Mucosa of rectum (tissue), 2 donors: ENCODE measurements around the gene CDH13.
A peak's percentile ranks its signal among the peaks of the same experiment; 100 is the strongest.

Experiments used
- H3K27ac ChIP-seq, 2 donors: one replicate each; pipeline ENCODE4 v1.7.0; 2013; ENCODE audit warnings: inconsistent platforms in 2 of 2, low read depth in 2 of 2, low read length in 2 of 2
- H3K27me3 ChIP-seq, 2 donors: one replicate each; pipeline ENCODE4 v1.7.0; 2013; ENCODE audit warnings: low read length in 2 of 2; ENCODE audit not compliant: control insufficient read depth in 2 of 2, insufficient read depth in 2 of 2
- H3K36me3 ChIP-seq, 2 donors: one replicate each; pipeline ENCODE4 v1.7.0; 2013; ENCODE audit warnings: low read length in 2 of 2; ENCODE audit not compliant: control insufficient read depth in 2 of 2, insufficient read depth in 2 of 2
- H3K4me1 ChIP-seq, 2 donors: one replicate each; pipeline ENCODE4 v1.7.0; 2013; ENCODE audit warnings: low read length in 2 of 2, mild to moderate bottlenecking in 1 of 2; ENCODE audit not compliant: control insufficient read depth in 2 of 2, insufficient read depth in 2 of 2
- H3K4me3 ChIP-seq, 2 donors: one replicate each; pipeline ENCODE4 v1.7.0; 2013; ENCODE audit warnings: low read length in 2 of 2
- H3K9ac ChIP-seq, 2 donors: one replicate each; pipeline ENCODE4 v1.7.0; 2013; ENCODE audit warnings: low read length in 2 of 2, low read depth in 1 of 2, mild to moderate bottlenecking in 1 of 2
- H3K9me3 ChIP-seq, 2 donors: one replicate each; pipeline ENCODE4 v1.7.0; 2013; ENCODE audit warnings: low read length in 2 of 2; ENCODE audit not compliant: control insufficient read depth in 2 of 2
- donor health status: healthy.
- donor health status: Normal muscosa, but diverticular disease.

The CDH13 gene

GRCh38 chr16:83315271-83315670, 688.5 kb downstream of the CDH13 start:
- Histone ChIP-seq H3K9ac (no peak overlapping the region), H3K36me3 (no peaks in the 10 kb centered on the region), H3K27me3 (no peaks in the 10 kb centered on the region), H3K27ac (no peak overlapping the region), H3K4me1 (no peaks in the 10 kb centered on the region), H3K9me3 (no peaks in the 10 kb centered on the region), H3K4me3 (no peak overlapping the region)

- no peaks in the 10 kb centered on the region for H3K27me3 ChIP-seq
- no peaks in the 10 kb centered on the region for H3K36me3 ChIP-seq
- no peak overlapping the region for H3K4me3 ChIP-seq
- H3K4me1 ChIP-seq, result no peaks in the 10 kb centered on the region
- H3K27ac ChIP-seq, result no peak overlapping the region
- no peaks in the 10 kb centered on the region for H3K9me3 ChIP-seq
- H3K9ac ChIP-seq, result no peak overlapping the region
These were observed 689.7 kb downstream of the CDH13 start for GRCh38 chr16:83316458-83316857.

DNA sequence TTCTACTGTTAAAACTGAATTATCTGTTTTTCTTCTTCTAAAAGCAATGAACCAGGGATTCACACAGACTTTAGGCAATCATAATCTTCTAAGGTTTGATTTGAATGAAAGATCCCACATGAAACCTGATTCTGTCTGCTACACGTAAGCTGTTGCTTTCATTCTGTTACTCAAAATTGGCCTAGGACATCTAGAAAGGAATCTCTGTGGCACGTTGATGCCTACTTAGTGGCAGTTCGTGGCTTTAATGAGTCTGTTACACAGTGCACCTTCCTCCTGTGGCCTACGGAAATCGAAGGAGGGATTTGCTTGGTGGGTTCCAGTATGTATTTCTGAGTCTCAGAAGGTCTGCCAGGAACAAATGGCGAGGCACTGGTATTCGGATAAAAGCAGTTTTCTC, 691.6 kb downstream of the CDH13 start:
- H3K4me3 ChIP-seq, result no peak overlapping the region
- no peaks in the 10 kb centered on the region for H3K27me3 ChIP-seq
- H3K36me3 ChIP-seq, result no peaks in the 10 kb centered on the region
- H3K9ac ChIP-seq, result no peak overlapping the region
- no peaks in the 10 kb centered on the region for H3K4me1 ChIP-seq
- H3K9me3 ChIP-seq, result no peaks in the 10 kb centered on the region
- H3K27ac ChIP-seq, result no peak overlapping the region

GRCh38 chr16:83328936-83329335, 702.2 kb downstream of the CDH13 start:
- Histone ChIP-seq H3K27ac (no peak overlapping the region), H3K4me1 (no peaks in the 10 kb centered on the region), H3K9ac (no peak overlapping the region), H3K9me3 (no peaks in the 10 kb centered on the region), H3K27me3 (no peaks in the 10 kb centered on the region), H3K4me3 (no peak overlapping the region), H3K36me3 (no peaks in the 10 kb centered on the region)

DNA sequence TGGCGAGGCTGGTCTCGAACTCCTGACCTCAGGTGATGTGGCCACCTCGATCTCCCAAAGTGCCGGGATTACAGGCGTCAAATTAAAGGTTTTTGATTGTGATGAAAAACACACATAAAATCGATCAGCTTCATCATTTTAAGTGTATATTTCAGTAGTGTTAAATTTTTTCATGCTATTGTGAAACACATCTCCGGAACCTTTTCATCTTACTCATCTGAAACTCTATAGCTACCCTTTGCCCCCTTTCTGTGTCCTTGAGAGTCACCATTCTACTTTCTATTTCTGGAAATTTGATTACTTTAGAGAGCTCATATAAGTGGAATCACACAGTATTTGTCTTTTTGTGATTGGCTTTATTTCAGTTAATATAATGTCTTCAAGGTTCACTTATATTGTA, 702.7 kb downstream of the CDH13 start:
- Histone ChIP-seq H3K4me3 (no peak overlapping the region), H3K4me1 (no peaks in the 10 kb centered on the region), H3K9me3 (no peaks in the 10 kb centered on the region), H3K36me3 (no peaks in the 10 kb centered on the region), H3K27me3 (no peaks in the 10 kb centered on the region), H3K9ac (no peak overlapping the region), H3K27ac (no peak overlapping the region)

GRCh38 chr16:83330251-83330650, 703.5 kb downstream of the CDH13 start:
- no peak overlapping the region for H3K27ac ChIP-seq
- no peak overlapping the region for H3K9ac ChIP-seq
- H3K9me3 ChIP-seq, result no peaks in the 10 kb centered on the region
- no peaks in the 10 kb centered on the region for H3K27me3 ChIP-seq
- H3K4me1 ChIP-seq, result no peaks in the 10 kb centered on the region
- no peak overlapping the region for H3K4me3 ChIP-seq
- no peaks in the 10 kb centered on the region for H3K36me3 ChIP-seq

GRCh38 chr16:83335076-83335475, 708.3 kb downstream of the CDH13 start:
- H3K4me3 ChIP-seq, result no peak overlapping the region
- H3K4me1 ChIP-seq, result no peaks in the 10 kb centered on the region
- no peaks in the 10 kb centered on the region for H3K36me3 ChIP-seq
- H3K27ac ChIP-seq, result no peak overlapping the region
- H3K9me3 ChIP-seq, result no peaks in the 10 kb centered on the region
- H3K9ac ChIP-seq, result no peak overlapping the region
- H3K27me3 ChIP-seq, result no peaks in the 10 kb centered on the region

GRCh38 chr16:83336603-83337002, 709.8 kb downstream of the CDH13 start:
- no peak overlapping the region for H3K27ac ChIP-seq
- H3K9ac ChIP-seq, result no peak overlapping the region
- no peaks in the 10 kb centered on the region for H3K36me3 ChIP-seq

DNA sequence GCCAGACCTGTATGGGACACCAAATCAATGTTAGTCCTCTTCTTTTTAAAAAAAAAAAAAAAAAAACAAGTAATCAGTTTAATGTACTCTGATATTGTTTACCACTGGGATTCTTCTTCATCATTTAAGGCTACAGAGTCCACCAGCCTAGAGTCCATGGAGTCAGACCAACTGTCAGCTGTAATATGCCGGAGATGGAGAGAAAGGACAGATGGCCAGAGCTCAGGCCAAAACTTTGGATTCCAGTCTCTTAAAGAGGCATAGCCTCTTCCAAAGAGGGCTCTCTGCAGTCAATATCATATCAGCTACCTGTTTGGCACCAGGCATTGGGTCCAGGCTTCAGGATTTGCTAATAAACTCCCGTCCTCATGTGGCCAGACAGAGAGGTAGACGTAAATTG, 711.4 kb downstream of the CDH13 start:
- Histone ChIP-seq H3K27ac (no peak overlapping the region), H3K27me3 (no peaks in the 10 kb centered on the region), H3K36me3 (no peaks in the 10 kb centered on the region), H3K4me3 (no peak overlapping the region), H3K4me1 (no peaks in the 10 kb centered on the region), H3K9me3 (no peaks in the 10 kb centered on the region), H3K9ac (no peak overlapping the region)

More at GRCh38 chr16:83336603-83337002, 709.8 kb downstream of the CDH13 start:
- Histone ChIP-seq H3K4me3 (no peak overlapping the region), H3K9me3 (no peaks in the 10 kb centered on the region), H3K4me1 (no peaks in the 10 kb centered on the region), H3K27me3 (no peaks in the 10 kb centered on the region)

GRCh38 chr16:83338941-83339340, 712.2 kb downstream of the CDH13 start:
- Histone ChIP-seq H3K27ac (no peak overlapping the region), H3K27me3 (no peaks in the 10 kb centered on the region), H3K9ac (no peak overlapping the region), H3K36me3 (no peaks in the 10 kb centered on the region), H3K9me3 (no peaks in the 10 kb centered on the region), H3K4me3 (no peak overlapping the region), H3K4me1 (no peaks in the 10 kb centered on the region)

DNA sequence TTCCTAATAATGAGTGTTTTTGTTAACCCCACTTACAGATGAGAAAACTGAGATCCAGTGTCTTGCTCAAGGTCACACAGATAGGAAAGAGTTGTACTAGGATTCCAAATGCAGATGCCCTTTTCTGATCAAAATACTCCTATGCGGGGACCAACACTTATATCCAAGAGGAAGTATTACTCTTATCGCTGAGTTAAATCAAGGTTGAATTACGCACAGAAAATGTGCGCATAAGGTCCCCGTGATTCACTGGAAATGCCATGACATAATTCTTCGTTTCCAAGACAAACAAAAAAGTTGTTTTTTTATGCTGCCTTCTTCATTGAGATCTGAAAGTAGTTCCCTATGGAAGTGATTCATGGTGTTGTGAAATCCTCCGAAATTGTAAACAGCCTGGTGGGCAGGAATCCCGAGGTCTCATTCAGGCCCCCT, 717.2 kb downstream of the CDH13 start:
- Histone ChIP-seq H3K36me3 (no peaks in the 10 kb centered on the region), H3K27ac (peak overlapping the region in 1 of 2 donors; percentile 47), H3K9ac (no peak overlapping the region), H3K4me3 (no peak overlapping the region), H3K27me3 (no peaks in the 10 kb centered on the region), H3K9me3 (no peaks in the 10 kb centered on the region), H3K4me1 (no peaks in the 10 kb centered on the region)
